H1 (cell line): ENCODE measurements around the gene TTC33. TPM values are rescaled to one million over a fixed set of nuclear protein-coding genes. Genes with fewer than 3 reads are reported as not detected.

Experiments
- CTCF ChIA-PET: fragments of 300-600 bp; sonication (Branson Sonifier 250); formaldehyde crosslinking; loops from one replicate; lab custom pipeline; 2021; ENCODE audit not compliant: partially characterized antibody; lab: Charles Lee
- POLR2A ChIA-PET: fragments of 300-600 bp; sonication (Branson Sonifier 250); formaldehyde crosslinking; loops from one replicate; lab custom pipeline; 2021; ENCODE audit warnings: inconsistent platforms; ENCODE audit not compliant: partially characterized antibody; lab: Charles Lee
- DNase-seq, 2 experiments: peaks; one replicate each; pipeline versions ENCODE4 v3.0.0 to v3.0.0-alpha.2; 2010 to 2022; ENCODE audit warnings: low spot score in 2 of 2, low read depth in 1 of 2, mixed read lengths in 1 of 2
- FAIRE-seq: peaks from 2 replicates; lab custom pipeline; 2011; peaks lifted over from hg19 to GRCh38; lab: Jason Lieb, UNC
- H2AFZ ChIP-seq: 2 replicates; pipeline ENCODE4 v1.8.1; 2012; ENCODE audit warnings: low read length, inconsistent platforms
- H2AK5ac ChIP-seq: 2 replicates; pipeline ENCODE4 v1.6.1; 2013; ENCODE audit warnings: low read depth, low read length
- H2BK120ac ChIP-seq: replicated peaks from 2 replicates; pipeline ENCODE3; 2013; ENCODE audit warnings: low read depth, low read length, inconsistent platforms
- H2BK12ac ChIP-seq: 2 replicates; pipeline ENCODE4 v1.6.1; 2013; ENCODE audit warnings: low read depth, low read length
- H2BK15ac ChIP-seq: 2 replicates; pipeline ENCODE4 v1.6.1; 2013; ENCODE audit warnings: low read length
- H2BK20ac ChIP-seq: 2 replicates; pipeline ENCODE4 v1.6.1; 2013; ENCODE audit warnings: low read length
- H2BK5ac ChIP-seq: 2 replicates; pipeline ENCODE4 v1.6.1; 2013; ENCODE audit warnings: low read depth, low read length
- H3K14ac ChIP-seq: 2 replicates; pipeline ENCODE4 v1.6.1; 2013; ENCODE audit warnings: inconsistent platforms; ENCODE audit not compliant: insufficient read length
- H3K18ac ChIP-seq: 2 replicates; pipeline ENCODE4 v1.6.1; 2013; ENCODE audit warnings: low read length; ENCODE audit errors: extremely low read depth
- H3K23ac ChIP-seq: 2 replicates; pipeline ENCODE4 v1.6.1; 2013; ENCODE audit warnings: inconsistent platforms; ENCODE audit not compliant: insufficient read length
- H3K23me2 ChIP-seq: 2 replicates; pipeline ENCODE4 v1.6.1; 2013; ENCODE audit warnings: low read depth, low read length
- H3K27ac ChIP-seq: 2 replicates; pipeline ENCODE4 v1.6.1; 2011; ENCODE audit warnings: low read depth, low read length, inconsistent platforms
- H3K27me3 ChIP-seq, 4 experiments: replicated peaks in 1 of 4; 1 replicate in 1 of 4; 2 replicates in 3 of 4; pipeline versions ENCODE4 v1.6.1 to v1.8.1; 2011 to 2013; ENCODE audit warnings: low read length in 3 of 4, mild to moderate bottlenecking in 3 of 4, inconsistent platforms in 2 of 4, mixed read lengths in 2 of 4, moderate library complexity in 1 of 4; ENCODE audit not compliant: control insufficient read depth in 3 of 4, insufficient read depth in 3 of 4; ENCODE audit errors: extremely low read depth in 1 of 4
- H3K36me3 ChIP-seq, 4 experiments: 2 replicates each; pipeline versions ENCODE4 v1.6.1 to v1.8.1; 2011 to 2013; ENCODE audit warnings: mild to moderate bottlenecking in 4 of 4, low read length in 3 of 4, moderate library complexity in 2 of 4, control low read depth in 1 of 4, inconsistent platforms in 1 of 4; ENCODE audit not compliant: insufficient read depth in 4 of 4, control insufficient read depth in 2 of 4
- H3K4ac ChIP-seq: replicated peaks from 2 replicates; pipeline ENCODE3; 2013; ENCODE audit warnings: low read length, low read depth, mixed read lengths, inconsistent platforms; ENCODE audit not compliant: insufficient read length
- H3K4me1 ChIP-seq, 4 experiments: replicated peaks in 1 of 4; 1 replicate in 1 of 4; 2 replicates in 3 of 4; pipeline versions ENCODE4 v1.6.1 to v1.8.1; 2011 to 2013; ENCODE audit warnings: low read length in 3 of 4, inconsistent platforms in 2 of 4, mixed read lengths in 1 of 4; ENCODE audit not compliant: insufficient read depth in 4 of 4, control insufficient read depth in 3 of 4
- H3K4me2 ChIP-seq, 2 experiments: 2 replicates each; pipeline versions ENCODE4 v1.6.1 to v1.8.1; 2011 to 2013; ENCODE audit warnings: low read depth in 2 of 2, low read length in 2 of 2, control low read depth in 1 of 2, inconsistent platforms in 1 of 2, mild to moderate bottlenecking in 1 of 2; ENCODE audit not compliant: insufficient read depth in 1 of 2
- H3K4me3 ChIP-seq, 4 experiments: fragments of 200-600, 300-600 bp in 1 of 4; sonication (generic), shearing (Covaris generic), sonication (Bioruptor Twin) in 1 of 4; 2 replicates each; pipeline versions ENCODE4 v1.5.1 to v1.8.1; 2011 to 2016; ENCODE audit warnings: low read length in 4 of 4, low read depth in 3 of 4, control low read depth in 2 of 4, inconsistent platforms in 2 of 4, mild to moderate bottlenecking in 2 of 4, mixed read lengths in 1 of 4, moderate library complexity in 1 of 4; ENCODE audit not compliant: insufficient read depth in 2 of 4; ENCODE audit errors: extremely low read depth in 1 of 4
- H3K56ac ChIP-seq: replicated peaks from 2 replicates; pipeline ENCODE3; 2013; ENCODE audit warnings: low read depth, mild to moderate bottlenecking, mixed read lengths, low read length, inconsistent platforms; ENCODE audit not compliant: insufficient read length
- H3K79me1 ChIP-seq: 2 replicates; pipeline ENCODE4 v1.6.1; 2013; ENCODE audit warnings: low read depth, low read length, control low read depth
- H3K79me2 ChIP-seq, 2 experiments: 2 replicates each; pipeline versions ENCODE4 v1.6.1 to v1.8.1; 2012 to 2013; ENCODE audit warnings: low read length in 2 of 2, mild to moderate bottlenecking in 2 of 2, inconsistent platforms in 1 of 2; ENCODE audit not compliant: insufficient read depth in 2 of 2, control insufficient read depth in 1 of 2
- H3K9ac ChIP-seq, 4 experiments: replicated peaks in 1 of 4; 1 replicate in 1 of 4; 2 replicates in 3 of 4; pipeline versions ENCODE4 v1.6.1 to v1.8.1; 2011 to 2013; ENCODE audit warnings: low read depth in 3 of 4, low read length in 3 of 4, control low read depth in 2 of 4, mild to moderate bottlenecking in 2 of 4, moderate library complexity in 2 of 4, inconsistent platforms in 1 of 4; ENCODE audit errors: extremely low read depth in 1 of 4
- H3K9me3 ChIP-seq, 2 experiments: 2 replicates each; pipeline versions ENCODE4 v1.6.1 to v1.8.1; 2012 to 2013; ENCODE audit warnings: mild to moderate bottlenecking in 2 of 2, moderate library complexity in 2 of 2, control low read depth in 1 of 2, inconsistent platforms in 1 of 2, low read depth in 1 of 2, low read length in 1 of 2, mixed read lengths in 1 of 2; ENCODE audit not compliant: insufficient read depth in 2 of 2
- H4K20me1 ChIP-seq, 2 experiments: replicated peaks in 1 of 2; 2 replicates each; pipeline versions ENCODE3 to v1.8.1; 2011 to 2013; ENCODE audit warnings: inconsistent platforms in 2 of 2, low read length in 2 of 2, mild to moderate bottlenecking in 1 of 2; ENCODE audit not compliant: insufficient read depth in 2 of 2, control insufficient read depth in 1 of 2
- H4K5ac ChIP-seq: 2 replicates; pipeline ENCODE4 v1.6.1; 2013; ENCODE audit warnings: low read length, low read depth, mixed read lengths, inconsistent platforms; ENCODE audit not compliant: insufficient read length
- H4K8ac ChIP-seq: 2 replicates; pipeline ENCODE4 v1.8.0; 2013; ENCODE audit warnings: mild to moderate bottlenecking, moderate library complexity, low read length, inconsistent platforms; ENCODE audit not compliant: insufficient read depth; ENCODE audit errors: extremely low read depth
- H4K91ac ChIP-seq: replicated peaks from 2 replicates; pipeline ENCODE3; 2013; ENCODE audit warnings: low read length, mixed read lengths, inconsistent platforms; ENCODE audit not compliant: insufficient read length
- E2F6 ChIP-seq: IDR thresholded peaks from 2 replicates; pipeline ENCODE4 v1.6.1; 2012; ENCODE audit warnings: inconsistent platforms
- TAF7 ChIP-seq: optimal IDR thresholded peaks from 2 replicates; pipeline ENCODE3; 2011; ENCODE audit warnings: low read depth, mild to moderate bottlenecking, inconsistent platforms, low read length, moderate library complexity, borderline replicate concordance
- WGBS, 2 experiments: shearing (Covaris generic) in 1 of 2; methylation state at CpG; one replicate each; pipeline versions ENCODE4 v1.1.6 to v1.1.7; 2013 to 2015; ENCODE audit warnings: low lambda C conversion rate in 2 of 2, mixed read lengths in 2 of 2, inconsistent platforms in 1 of 2, low coverage in 1 of 2, missing lambda C conversion rate in 1 of 2; ENCODE audit not compliant: insufficient replicate concordance in 2 of 2, insufficient coverage in 1 of 2, insufficient read length in 1 of 2; ENCODE audit errors: extremely low coverage in 1 of 2, missing lambda C conversion rate in 1 of 2; 5-methylcytosine and 5-hydroxymethylcytosine counted together
- polyA plus RNA-seq, 7 experiments: library from polyadenylated mRNA; depleted of rRNA in 3 of 7; stranded (reverse) in 5 of 7; unstranded in 2 of 7; fragments of >200 nt in 5 of 7; fragments of 200-250 nt in 2 of 7; gene quantifications; 1 replicate in 5 of 7; 2 replicates in 1 of 7; 4 replicates in 1 of 7; pipeline versions ENCODE4 v1.2.1 to v1.2.3, GENCODE V29; 2011 to 2013; ENCODE audit warnings: missing spikeins in 2 of 7, mixed read lengths in 2 of 7
- total RNA-seq: library from RNA; stranded (reverse); fragmentation: NEBNext Ultra II Directional; extraction: Animal tissue kit (Norgen Biotek cat#: 25700); gene quantifications from 2 replicates; pipeline ENCODE4 v1.2.1, GENCODE V29; 2021

Gene TTC33
- total and polyA plus RNA-seq, 2 of the 8 experiments (the other 6 are each of a cell fraction or from before 2014, with no cell fraction given) = 1.2 to 12.6 TPM

- Histone ChIP-seq H3K4ac (no peak overlapping the region), H3K27ac (no peak overlapping the region), H3K23me2 (no peaks in the 10 kb centered on the region), H2BK5ac (no peak overlapping the region), H3K4me1 (no peaks in the 10 kb centered on the region; a peak in 1 of 7 replicates), H4K5ac (no peak overlapping the region), H3K36me3 (no peaks in the 10 kb centered on the region), H3K9ac (no peak overlapping the region), H2BK120ac (no peak overlapping the region), H4K20me1 (no peaks in the 10 kb centered on the region), H3K4me2 (no peak overlapping the region), H2BK20ac (no peak overlapping the region), H2BK12ac (no peak overlapping the region), H3K56ac (no peak overlapping the region), H3K27me3 (no peaks in the 10 kb centered on the region), H2AFZ (no peak overlapping the region), H2BK15ac (no peak overlapping the region), H4K91ac (no peak overlapping the region), H3K4me3 (no peak overlapping the region), H3K79me1 (no peaks in the 10 kb centered on the region), H3K79me2 (no peaks in the 10 kb centered on the region), H3K9me3 (no peaks in the 10 kb centered on the region), H3K14ac (no peak overlapping the region), H3K18ac (no peak overlapping the region), H2AK5ac (no peak overlapping the region), H4K8ac (no peak overlapping the region), H3K23ac (no peak overlapping the region)
- 91% methylated on average over 2 of the region's 2 CpGs; no CpG with 5 or more reads in 1 of the 2 experiments for WGBS, 2 experiments
- CTCF ChIA-PET = no interaction called here
- FAIRE-seq (no peak), DNase-seq (no peak)
- TF ChIP-seq E2F6 (no peak), TAF7 (no peak)
- POLR2A ChIA-PET = no interaction called here
Measured at GRCh38 chr5:40478766-40479165, 277.0 kb downstream of the TTC33 start.
